ENCODE measurements around the gene CHSY1. TPM values are rescaled to one million over a fixed set of nuclear protein-coding genes. Genes with fewer than 3 reads are reported as not detected.

The CHSY1 gene
- total RNA-seq, 5 donors from 2014 or later (not counting 1 experiment from before 2014, with no cell fraction given): 10.8 to 17.7 (median 14.8) TPM

- DNase-seq: no peak
- no peak overlapping the region for H3K4me3 ChIP-seq (ENCODE audit: control insufficient read depth in 1 of 2, extremely low read depth in 1 of 2, low read length in 1 of 2)
- Mint-ChIP-seq H3K4me3 (no peak overlapping the region), H3K27me3 (peaks cover 0 to 2% of the 10 kb centered on the region in 2 donors), H3K27ac (no peak overlapping the region), H3K36me3 (peaks cover 9% of the 10 kb centered on the region), H3K4me1 (peaks cover 0 to 7% (median 3%) of the 10 kb centered on the region in 3 donors), H3K9me3 (peaks cover 0 to 32% (median 17%) of the 10 kb centered on the region in 3 donors)
- ATAC-seq (replicated peaks in 1 of 4): no peak
- H3K9me3 ChIP-seq: peaks cover 3% of the 10 kb centered on the region
- WGBS (ENCODE audit: insufficient coverage): 49% methylated on average over 5 of the region's 8 CpGs
- no peaks in the 10 kb centered on the region for H3K36me3 ChIP-seq (ENCODE audit: control insufficient read depth in 2 of 2, extremely low read depth in 1 of 2, insufficient read depth in 1 of 2, low read length in 1 of 2)
- no peak overlapping the region for H3K27ac ChIP-seq (ENCODE audit: low read length)
- peaks cover 0 to 15% of the 10 kb centered on the region in 2 experiments for H3K4me1 ChIP-seq (ENCODE audit: control insufficient read depth in 1 of 2, extremely low read depth in 1 of 2, insufficient read depth in 2 of 2, low read length in 2 of 2)
- ChIA-PET POLR2A (interaction anchor here in 1 of 2 donors (0.7 kb wide), 1 partner anchor 447 kb away, joined by 6 read pairs; no protein-coding TSS in a partner anchor), CTCF (no interaction called here)
- peaks cover 0 to 8% of the 10 kb centered on the region in 2 experiments for H3K27me3 ChIP-seq (replicated peaks in 1 of 2; ENCODE audit: control insufficient read depth in 2 of 2, extremely low read depth in 1 of 2, insufficient read depth in 2 of 2, low read length in 1 of 2)
Measured at GRCh38 chr15:101161656-101162055, 90.2 kb downstream of the CHSY1 start.

DNA sequence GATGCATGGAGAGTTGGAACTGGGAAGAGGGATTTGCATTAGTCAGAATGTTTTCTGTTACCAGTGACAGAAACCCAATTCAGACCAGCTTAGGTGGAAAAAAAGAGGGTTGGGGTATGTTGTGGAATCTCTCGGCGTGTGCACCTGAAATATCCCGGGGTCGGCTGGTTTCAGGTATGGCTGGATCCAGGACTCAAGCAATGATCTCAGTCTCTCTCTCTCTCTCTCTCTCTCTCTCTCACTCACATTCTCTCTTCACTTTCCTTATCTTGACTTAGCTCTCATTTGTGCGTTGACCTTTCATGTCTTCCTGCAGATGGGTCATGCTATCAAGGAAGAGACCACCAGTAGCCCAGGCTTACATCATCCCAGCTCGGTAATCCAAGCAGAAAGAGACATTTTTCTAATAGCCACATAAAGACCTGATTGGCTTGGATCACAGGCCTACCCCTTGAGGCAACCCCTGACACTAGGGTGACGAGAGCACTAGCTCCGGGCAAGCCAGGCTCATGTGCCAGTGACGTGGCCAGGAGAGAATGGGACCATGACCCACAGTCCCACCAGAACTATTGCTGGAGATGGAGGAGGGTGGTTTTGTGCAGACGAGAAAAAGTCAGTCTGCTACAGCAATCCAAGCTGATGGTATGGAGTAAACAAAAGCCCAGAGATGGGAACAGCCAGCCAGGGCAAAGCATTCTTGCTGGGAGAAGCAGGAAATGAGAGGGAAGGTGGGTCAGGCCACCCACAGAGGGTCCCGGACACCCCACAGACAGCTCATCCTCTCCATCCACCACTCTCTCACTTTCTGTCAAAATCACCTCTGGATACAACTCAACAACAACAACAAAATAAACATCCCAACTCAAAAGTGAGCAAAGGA lies 91.7 kb downstream of the CHSY1 start:
- CTCF ChIA-PET: no interaction called here
- Histone ChIP-seq H3K4me3 (ENCODE audit: control insufficient read depth in 1 of 2, extremely low read depth in 1 of 2, low read length in 1 of 2) (no peak overlapping the region), H3K4me1 (ENCODE audit: control insufficient read depth in 1 of 2, extremely low read depth in 1 of 2, insufficient read depth in 2 of 2, low read length in 2 of 2) (peaks cover 0 to 15% of the 10 kb centered on the region in 2 experiments), H3K27ac (ENCODE audit: low read length) (no peak overlapping the region), H3K9me3 (no peaks in the 10 kb centered on the region), H3K27me3 (replicated peaks in 1 of 2; ENCODE audit: control insufficient read depth in 2 of 2, extremely low read depth in 1 of 2, insufficient read depth in 2 of 2, low read length in 1 of 2) (peaks cover 0 to 8% of the 10 kb centered on the region in 2 experiments), H3K36me3 (ENCODE audit: control insufficient read depth in 2 of 2, extremely low read depth in 1 of 2, insufficient read depth in 1 of 2, low read length in 1 of 2) (no peaks in the 10 kb centered on the region)
- peaks cover 0 to 2% of the 10 kb centered on the region in 2 donors for H3K27me3 Mint-ChIP-seq
- no peak overlapping the region for H3K4me3 Mint-ChIP-seq
- no peak for DNase-seq
- no peak for ATAC-seq (replicated peaks in 1 of 4)
- peaks cover 5% of the 10 kb centered on the region for H3K36me3 Mint-ChIP-seq
- peaks cover 0 to 18% (median 11%) of the 10 kb centered on the region in 3 donors for H3K9me3 Mint-ChIP-seq
- no peak overlapping the region for H3K27ac Mint-ChIP-seq
- POLR2A ChIA-PET: no interaction called here
- H3K4me1 Mint-ChIP-seq: peaks cover 0 to 7% (median 3%) of the 10 kb centered on the region in 3 donors
- 98% methylated on average over 5 of the region's 11 CpGs for WGBS (ENCODE audit: insufficient coverage)

- 74% methylated on average over 9 of the region's 15 CpGs for WGBS (ENCODE audit: insufficient coverage)
- Histone ChIP-seq H3K4me1 (ENCODE audit: control insufficient read depth in 1 of 2, extremely low read depth in 1 of 2, insufficient read depth in 2 of 2, low read length in 2 of 2) (peaks cover 0 to 15% of the 10 kb centered on the region in 2 experiments), H3K27me3 (replicated peaks in 1 of 2; ENCODE audit: control insufficient read depth in 2 of 2, extremely low read depth in 1 of 2, insufficient read depth in 2 of 2, low read length in 1 of 2) (peaks cover 0 to 8% of the 10 kb centered on the region in 2 experiments), H3K9me3 (no peaks in the 10 kb centered on the region), H3K36me3 (ENCODE audit: control insufficient read depth in 2 of 2, extremely low read depth in 1 of 2, insufficient read depth in 1 of 2, low read length in 1 of 2) (no peaks in the 10 kb centered on the region), H3K4me3 (ENCODE audit: control insufficient read depth in 1 of 2, extremely low read depth in 1 of 2, low read length in 1 of 2) (no peak overlapping the region), H3K27ac (ENCODE audit: low read length) (no peak overlapping the region)
- CTCF ChIA-PET: no interaction called here
- POLR2A ChIA-PET: no interaction called here
- Mint-ChIP-seq H3K27ac (no peak overlapping the region), H3K4me1 (peaks cover 0 to 7% (median 3%) of the 10 kb centered on the region in 3 donors), H3K27me3 (peaks cover 0 to 2% of the 10 kb centered on the region in 2 donors), H3K9me3 (peaks cover 0 to 9% (median 7%) of the 10 kb centered on the region in 3 donors), H3K36me3 (peaks cover 2% of the 10 kb centered on the region), H3K4me3 (no peak overlapping the region)
- no peak for ATAC-seq (replicated peaks in 1 of 4)
- no peak for DNase-seq
Measured at GRCh38 chr15:101159096-101159935, 92.5 kb downstream of the CHSY1 start.

DNA sequence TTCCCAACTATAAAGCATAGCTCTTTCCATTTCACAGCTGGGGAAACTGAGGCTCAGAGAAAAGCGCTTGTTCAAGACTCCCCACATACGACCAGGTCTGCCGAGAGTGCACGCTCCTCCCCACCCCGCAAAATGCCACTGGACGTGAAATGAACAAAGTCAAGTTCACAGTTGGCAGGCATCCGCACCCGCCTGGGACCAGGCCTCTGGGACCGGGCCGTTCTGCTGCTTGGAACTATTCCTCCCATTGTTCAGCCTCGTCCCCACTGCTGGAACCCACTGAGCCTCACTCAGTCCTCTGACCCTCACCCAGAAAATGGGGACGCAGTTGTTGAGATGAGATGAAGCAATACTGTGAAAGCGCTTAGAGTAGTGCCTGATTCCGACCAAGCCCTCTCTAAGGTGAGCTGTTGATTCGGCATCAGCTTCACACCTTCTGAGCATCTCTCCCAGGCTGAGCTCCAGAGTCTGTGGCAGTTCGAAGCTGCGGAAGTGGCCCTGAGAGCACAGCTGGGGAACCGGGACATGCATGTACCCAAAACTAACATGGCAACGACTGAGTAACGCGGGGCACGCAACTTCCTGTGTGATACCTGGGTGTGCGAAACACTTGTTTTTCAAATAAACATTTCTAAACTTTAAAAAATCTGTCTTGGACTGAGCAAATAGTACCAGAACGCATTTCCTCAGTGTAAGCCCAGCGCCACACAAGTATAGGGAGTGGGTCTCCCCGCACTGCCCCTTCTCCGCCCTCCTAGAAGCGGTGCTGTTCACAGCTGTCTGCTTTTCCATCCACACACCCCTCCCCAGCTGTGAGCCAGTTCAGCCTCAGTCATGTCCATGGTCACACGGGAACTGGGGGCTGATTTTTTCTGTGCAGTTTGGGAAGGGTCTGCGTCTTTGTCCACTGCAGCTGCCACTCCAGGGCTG lies 93.4 kb downstream of the CHSY1 start:
- ChIA-PET CTCF (no interaction called here), POLR2A (no interaction called here)
- no peaks in the 10 kb centered on the region for H3K36me3 Mint-ChIP-seq
- Histone ChIP-seq H3K4me3 (ENCODE audit: control insufficient read depth in 1 of 2, extremely low read depth in 1 of 2, low read length in 1 of 2) (no peak overlapping the region), H3K27me3 (replicated peaks in 1 of 2; ENCODE audit: control insufficient read depth in 2 of 2, extremely low read depth in 1 of 2, insufficient read depth in 2 of 2, low read length in 1 of 2) (peaks cover 0 to 8% of the 10 kb centered on the region in 2 experiments), H3K27ac (ENCODE audit: low read length) (no peak overlapping the region), H3K36me3 (ENCODE audit: control insufficient read depth in 2 of 2, extremely low read depth in 1 of 2, insufficient read depth in 1 of 2, low read length in 1 of 2) (no peaks in the 10 kb centered on the region), H3K9me3 (no peaks in the 10 kb centered on the region), H3K4me1 (ENCODE audit: control insufficient read depth in 1 of 2, extremely low read depth in 1 of 2, insufficient read depth in 2 of 2, low read length in 2 of 2) (peaks cover 0 to 15% of the 10 kb centered on the region in 2 experiments)
- DNase-seq (peak in 1 of 35 experiments; percentile 6), ATAC-seq (replicated peaks in 1 of 4) (no peak)
- H3K4me1 Mint-ChIP-seq: peaks cover 0 to 7% (median 3%) of the 10 kb centered on the region in 3 donors
- no peak overlapping the region for H3K27ac Mint-ChIP-seq
- H3K9me3 Mint-ChIP-seq: peaks cover 0 to under 1% (median under 1%) of the 10 kb centered on the region in 3 donors
- WGBS (ENCODE audit: insufficient coverage): 83% methylated on average over 15 of the region's 30 CpGs
- H3K27me3 Mint-ChIP-seq: peaks cover 0 to 2% of the 10 kb centered on the region in 2 donors
- no peak overlapping the region for H3K4me3 Mint-ChIP-seq

DNA sequence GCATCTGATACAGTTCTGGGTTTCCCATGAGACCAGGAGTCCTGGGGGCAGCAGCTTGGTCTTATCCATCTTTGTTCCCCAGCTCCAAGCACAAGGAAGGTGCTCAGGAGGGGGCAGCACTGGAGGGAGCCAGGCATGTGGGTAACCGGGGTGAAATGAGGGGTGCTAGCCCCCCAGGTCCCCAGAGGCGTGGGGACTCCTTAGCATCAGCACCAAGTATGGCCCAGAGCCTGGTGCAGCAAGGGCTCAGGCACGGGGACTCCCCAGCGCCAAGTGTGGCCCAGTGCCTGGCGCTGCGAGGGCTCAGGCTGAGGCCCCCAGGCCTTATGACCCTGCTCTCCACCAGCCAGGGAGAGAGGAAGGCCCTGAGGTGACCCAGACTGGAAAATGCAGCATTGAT lies 94.1 kb downstream of the CHSY1 start:
- Histone ChIP-seq H3K27me3 (replicated peaks in 1 of 2; ENCODE audit: control insufficient read depth in 2 of 2, extremely low read depth in 1 of 2, insufficient read depth in 2 of 2, low read length in 1 of 2) (peaks cover 0 to 8% of the 10 kb centered on the region in 2 experiments), H3K9me3 (no peaks in the 10 kb centered on the region), H3K4me1 (ENCODE audit: control insufficient read depth in 1 of 2, extremely low read depth in 1 of 2, insufficient read depth in 2 of 2, low read length in 2 of 2) (peaks cover 0 to 15% of the 10 kb centered on the region in 2 experiments), H3K4me3 (ENCODE audit: control insufficient read depth in 1 of 2, extremely low read depth in 1 of 2, low read length in 1 of 2) (no peak overlapping the region), H3K27ac (ENCODE audit: low read length) (no peak overlapping the region), H3K36me3 (ENCODE audit: control insufficient read depth in 2 of 2, extremely low read depth in 1 of 2, insufficient read depth in 1 of 2, low read length in 1 of 2) (no peaks in the 10 kb centered on the region)
- ChIA-PET POLR2A (no interaction called here), CTCF (no interaction called here)
- Mint-ChIP-seq H3K4me3 (no peak overlapping the region), H3K9me3 (no peaks in the 10 kb centered on the region), H3K27me3 (peaks cover 0 to 2% of the 10 kb centered on the region in 2 donors), H3K27ac (no peak overlapping the region), H3K4me1 (peaks cover 0 to 7% (median 3%) of the 10 kb centered on the region in 3 donors), H3K36me3 (no peaks in the 10 kb centered on the region)
- no peak for DNase-seq
- 93% methylated on average over 6 of the region's 6 CpGs for WGBS (ENCODE audit: insufficient coverage)
- ATAC-seq (replicated peaks in 1 of 4): no peak
